K562 (cell line): ENCODE data around the gene MSMO1. TPM values are rescaled to one million over a fixed set of nuclear protein-coding genes. Genes with fewer than 3 reads are reported as not detected.

Experiments
- ATAC-seq: fragments of 200-7000 bp; cut with Tn5 transposase; 3 replicates; pipeline ENCODE4 v1.9.1; 2020; ENCODE audit warnings: moderate library complexity
- BruUV-seq: library from RNA; stranded (reverse); fragments of 400-500 nt; replicated peaks from 2 replicates; lab custom pipeline; 2021; lab: Mats Ljungman, UMichigan
- CTCF ChIA-PET: fragments of 300-600 bp; formaldehyde crosslinking; extraction: SDS; loops from one replicate; lab custom pipeline; 2021; ENCODE audit warnings: low intra/inter-chr PET ratio; lab: Yijun Ruan, JAX
- POLR2A ChIA-PET: fragments of 300-600, 350-650 bp; sonication (Branson Sonifier 250); formaldehyde crosslinking; extraction: SDS; loops from one replicate; lab custom pipeline; 2021; ENCODE audit warnings: antibody characterized with exemption, inconsistent platforms; lab: Yijun Ruan, JAX
- DNase-seq, 4 experiments: peaks; one replicate each; pipeline versions ENCODE4 v3.0.0 to v3.0.0-alpha.2; 2011 to 2018; ENCODE audit warnings: low spot score in 3 of 4, mixed read lengths in 3 of 4; ENCODE audit errors: extremely low read depth in 1 of 4
- FAIRE-seq: peaks from 2 replicates; lab custom pipeline; 2011; peaks lifted over from hg19 to GRCh38; lab: Jason Lieb, UNC
- H2AFZ ChIP-seq: 2 replicates; pipeline ENCODE4 v1.6.0; 2011; ENCODE audit warnings: low read depth, low read length, control low read depth, inconsistent platforms
- H3K27ac ChIP-seq: fragments of 200-600 bp; 3 replicates; pipeline ENCODE4 v1.8.0; 2011; ENCODE audit warnings: low read depth, mild to moderate bottlenecking, control low read depth, inconsistent platforms, low read length, moderate library complexity, mixed read lengths; ENCODE audit errors: extremely low read depth
- H3K27me3 ChIP-seq, 2 experiments: fragments of 300-600 bp in 1 of 2; 2 replicates in 1 of 2; 3 replicates in 1 of 2; pipeline versions ENCODE4 v1.6.0 to v1.8.0; 2011; ENCODE audit warnings: inconsistent platforms in 2 of 2, low read length in 2 of 2, mild to moderate bottlenecking in 1 of 2, mixed read lengths in 1 of 2, moderate library complexity in 1 of 2; ENCODE audit not compliant: control insufficient read depth in 2 of 2, insufficient read depth in 2 of 2
- H3K36me3 ChIP-seq: fragments of 300-600 bp; 3 replicates; pipeline ENCODE4 v1.8.0; 2011; ENCODE audit warnings: mild to moderate bottlenecking, low read length, inconsistent platforms; ENCODE audit not compliant: control insufficient read depth, insufficient read depth
- H3K4me1 ChIP-seq, 2 experiments: fragments of 200-600 bp in 1 of 2; replicated peaks in 1 of 2; 2 replicates in 1 of 2; 3 replicates in 1 of 2; pipeline versions ENCODE4 v1.5.1 to v1.8.0; 2011; ENCODE audit warnings: inconsistent platforms in 2 of 2, low read length in 2 of 2, mild to moderate bottlenecking in 1 of 2, mixed read lengths in 1 of 2, moderate library complexity in 1 of 2; ENCODE audit not compliant: control insufficient read depth in 2 of 2, insufficient read depth in 2 of 2
- H3K4me2 ChIP-seq: 2 replicates; pipeline ENCODE4 v1.6.1; 2011; ENCODE audit warnings: low read length, control low read depth, inconsistent platforms, mixed read lengths; ENCODE audit not compliant: insufficient read depth
- H3K4me3 ChIP-seq: fragments of 200-600 bp; sonication (generic), shearing (Covaris generic); 2 replicates; pipeline ENCODE4 v1.5.1; 2016; ENCODE audit warnings: control low read depth, inconsistent platforms
- H3K79me2 ChIP-seq: fragments of 200-600 bp; 3 replicates; pipeline ENCODE4 v1.8.0; 2011; ENCODE audit warnings: low read length, inconsistent platforms; ENCODE audit not compliant: control insufficient read depth, insufficient read depth
- H3K9ac ChIP-seq, 2 experiments: 2 replicates each; pipeline versions ENCODE4 v1.6.0 to v1.6.1; 2011; ENCODE audit warnings: low read depth in 2 of 2, low read length in 2 of 2, control low read depth in 1 of 2, inconsistent platforms in 1 of 2, mild to moderate bottlenecking in 1 of 2, mixed read lengths in 1 of 2; ENCODE audit not compliant: insufficient read depth in 1 of 2
- H3K9me1 ChIP-seq: one replicate; pipeline ENCODE4 v1.6.0; 2011; ENCODE audit warnings: inconsistent platforms, mild to moderate bottlenecking, low read length, moderate library complexity; ENCODE audit not compliant: control insufficient read depth, insufficient read depth
- H3K9me3 ChIP-seq: replicated peaks from 2 replicates; pipeline ENCODE4 v1.5.1; 2011; ENCODE audit warnings: low read depth, low read length, inconsistent platforms; ENCODE audit not compliant: control insufficient read depth, insufficient read depth
- H4K20me1 ChIP-seq: replicated peaks from 2 replicates; pipeline ENCODE4 v1.6.1; 2011; ENCODE audit warnings: low read length, inconsistent platforms, mixed read lengths; ENCODE audit not compliant: control insufficient read depth, insufficient read depth
- ARHGAP35 ChIP-seq: fragments of 450-650 bp; IDR thresholded peaks from 2 replicates; pipeline ENCODE4 v1.6.1; 2018; ENCODE audit not compliant: partially characterized antibody
- FOXK2 ChIP-seq, 2 experiments: fragments of 450-650 bp; IDR thresholded peaks in 1 of 2; conservative IDR thresholded peaks in 1 of 2; 2 replicates each; pipeline ENCODE4 v1.6.1; 2016; ENCODE audit warnings: low read depth in 2 of 2, mild to moderate bottlenecking in 1 of 2
- HCFC1 ChIP-seq: IDR thresholded peaks from 2 replicates; pipeline ENCODE4 v1.6.1; 2012; ENCODE audit warnings: low read depth, low read length, improper control_type of control experiment
- KLF13 ChIP-seq: fragments of 450-650 bp; IDR thresholded peaks from 2 replicates; pipeline ENCODE4 v1.6.1; 2016; ENCODE audit warnings: missing genetic modification characterization, low read depth, mild to moderate bottlenecking, missing compliant biosample characterization, moderate library complexity, borderline replicate concordance
- OTX1 ChIP-seq: fragments of 450-650 bp; formaldehyde crosslinking; IDR thresholded peaks from 2 replicates; pipeline ENCODE4 v1.4.0; 2022; ENCODE audit warnings: mild to moderate bottlenecking
- PTTG1 ChIP-seq: fragments of 450-650 bp; IDR thresholded peaks from 2 replicates; pipeline ENCODE4 v1.6.1; 2016; ENCODE audit warnings: low read depth, mild to moderate bottlenecking, missing genetic modification characterization, missing compliant biosample characterization
- ZBTB7A ChIP-seq: IDR thresholded peaks from 2 replicates; pipeline ENCODE4 v1.6.1; 2011; ENCODE audit warnings: low read depth, mild to moderate bottlenecking, low read length, moderate library complexity, borderline replicate concordance; ENCODE audit not compliant: control insufficient read depth
- ZNF311 ChIP-seq: fragments of 250-450 bp; sonication (Bioruptor Pico); IDR thresholded peaks from 2 replicates; pipeline ENCODE4 v1.4.0; 2020; ENCODE audit warnings: mild to moderate bottlenecking, moderate library complexity
- WGBS: fragments of 100-300 bp; shearing (Covaris generic); methylation state at CpG from one replicate; pipeline ENCODE4 v1.1.6; 2016; ENCODE audit warnings: low coverage, mixed read lengths; ENCODE audit not compliant: insufficient coverage; ENCODE audit errors: missing lambda C conversion rate; 5-methylcytosine and 5-hydroxymethylcytosine counted together
- in situ Hi-C: fragments of 300-500 bp; cut with MboI; formaldehyde crosslinking; loops from 4 replicates; pipeline ENCODE4 v1.15.0; 2018; ENCODE audit warnings: inconsistent platforms, mixed read lengths
- intact Hi-C: fragments of 100-400 bp; cut with micrococcal nuclease; formaldehyde crosslinking; loops from 2 replicates; pipeline ENCODE4 v1.14.2; 2022
- polyA plus RNA-seq, 8 experiments: library from polyadenylated mRNA; depleted of rRNA in 4 of 8; stranded (reverse) in 5 of 8; unstranded in 3 of 8; fragments of >200 nt; fragmentation: Nextera tagmentation in 2 of 8; fragmentation: Illumina TruSeq in 1 of 8; extraction: Ambion mirVana in 2 of 8; extraction: Trizol in 1 of 8; gene quantifications; 2 replicates each; pipeline versions ENCODE4 v1.2.1 to v1.2.3, GENCODE V29; 2011 to 2014; ENCODE audit warnings: inconsistent platforms in 1 of 8, missing spikeins in 1 of 8
- total RNA-seq, 7 experiments: library from RNA; depleted of rRNA in 6 of 7; stranded (reverse); fragments of >200 nt in 6 of 7; fragmentation: Illumina TruSeq in 2 of 7; extraction: Trizol in 2 of 7; gene quantifications; 2 replicates each; pipeline versions ENCODE4 v1.2.1 to v1.2.3, GENCODE V29; 2011 to 2021; ENCODE audit warnings: low replicate concordance in 1 of 7
- TF ChIP-seq, protein P1 (sequence below): fragments of 200-400 bp; formaldehyde crosslinking; IDR thresholded peaks from 2 replicates; pipeline ENCODE4 v1.6.1; 2017; ENCODE audit warnings: mild to moderate bottlenecking, low read depth, low read length, moderate library complexity

The MSMO1 gene
- total and polyA plus RNA-seq, 9 of the 15 experiments (the other 6 are each of a cell fraction or from before 2014, with no cell fraction given) = 32.0 to 172 (median 63.5) TPM

DNA sequence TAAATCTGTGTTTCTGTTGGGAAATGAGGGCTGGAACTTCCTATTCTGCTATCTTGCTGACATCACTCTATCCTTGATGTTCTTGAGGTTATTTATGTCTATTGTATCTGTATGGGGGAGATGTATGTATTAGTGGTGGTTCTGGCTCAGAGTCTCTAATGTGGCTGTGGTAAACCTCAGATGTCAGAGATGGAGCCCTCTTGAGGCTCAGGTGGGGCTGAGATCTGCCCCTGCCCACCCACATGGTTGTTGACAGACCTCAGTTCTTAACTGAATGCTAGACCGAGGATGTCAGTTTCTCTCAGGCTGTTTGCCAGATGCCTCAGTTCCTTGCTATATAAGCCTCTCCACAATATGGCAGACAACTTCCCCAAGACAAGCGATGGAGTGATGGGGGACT, 48.0 kb downstream of the MSMO1 start:
- Histone ChIP-seq H2AFZ (no peak overlapping the region), H3K27me3 (peaks cover 0 to 7% of the 10 kb centered on the region in 2 experiments; a peak in 2 of 5 replicates), H3K27ac (no peak overlapping the region), H4K20me1 (no peaks in the 10 kb centered on the region), H3K9ac (no peak overlapping the region), H3K4me2 (no peak overlapping the region), H3K9me1 (no peaks in the 10 kb centered on the region), H3K36me3 (no peaks in the 10 kb centered on the region), H3K4me1 (peaks cover 0 to 7% of the 10 kb centered on the region in 2 experiments; a peak in 2 of 5 replicates), H3K9me3 (no peaks in the 10 kb centered on the region), H3K79me2 (no peaks in the 10 kb centered on the region), H3K4me3 (no peak overlapping the region)
- TF ChIP-seq ARHGAP35 = no peak
- no peak for TF ChIP-seq HCFC1
- no peak for TF ChIP-seq KLF13
- no peak for TF ChIP-seq OTX1 (CRISPR knock-in tag)
- no peak for TF ChIP-seq PTTG1 (tag)
- TF ChIP-seq ZNF311 (CRISPR knock-in tag) = no peak
- TF ChIP-seq, protein P1, sequence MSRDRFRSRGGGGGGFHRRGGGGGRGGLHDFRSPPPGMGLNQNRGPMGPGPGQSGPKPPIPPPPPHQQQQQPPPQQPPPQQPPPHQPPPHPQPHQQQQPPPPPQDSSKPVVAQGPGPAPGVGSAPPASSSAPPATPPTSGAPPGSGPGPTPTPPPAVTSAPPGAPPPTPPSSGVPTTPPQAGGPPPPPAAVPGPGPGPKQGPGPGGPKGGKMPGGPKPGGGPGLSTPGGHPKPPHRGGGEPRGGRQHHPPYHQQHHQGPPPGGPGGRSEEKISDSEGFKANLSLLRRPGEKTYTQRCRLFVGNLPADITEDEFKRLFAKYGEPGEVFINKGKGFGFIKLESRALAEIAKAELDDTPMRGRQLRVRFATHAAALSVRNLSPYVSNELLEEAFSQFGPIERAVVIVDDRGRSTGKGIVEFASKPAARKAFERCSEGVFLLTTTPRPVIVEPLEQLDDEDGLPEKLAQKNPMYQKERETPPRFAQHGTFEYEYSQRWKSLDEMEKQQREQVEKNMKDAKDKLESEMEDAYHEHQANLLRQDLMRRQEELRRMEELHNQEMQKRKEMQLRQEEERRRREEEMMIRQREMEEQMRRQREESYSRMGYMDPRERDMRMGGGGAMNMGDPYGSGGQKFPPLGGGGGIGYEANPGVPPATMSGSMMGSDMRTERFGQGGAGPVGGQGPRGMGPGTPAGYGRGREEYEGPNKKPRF = no peak
- no peak for TF ChIP-seq ZBTB7A
- TF ChIP-seq FOXK2 (conservative IDR thresholded peaks at IDR 0.05 in 1 of 2, IDR thresholded peaks at IDR 0.05 in 1 of 2; ENCODE audit: low read depth in 2 of 2) = no peak
- ATAC-seq (no peak), DNase-seq (no peak), FAIRE-seq (no peak)
- CTCF ChIA-PET = no interaction called here
- intact Hi-C loops (no loop called here), in situ Hi-C loops (no loop called here)
- WGBS = 0% methylated on average over 2 of the region's 2 CpGs
- no TSS peak for BruUV-seq
- POLR2A ChIA-PET = no interaction called here
